Skeletal muscle tissue (tissue), 4 donors: ENCODE measurements around the gene MIF. TPM values are rescaled to one million over a fixed set of nuclear protein-coding genes. Genes with fewer than 3 reads are reported as not detected.
"Not testable (repeated sequence)": the region's sequence is repeated elsewhere in the genome, so short reads cannot be mapped to it uniquely, and the experiment has no call there.

Experiments
- H3K27ac ChIP-seq: one replicate; pipeline ENCODE4 v1.7.0; 2013; ENCODE audit warnings: mild to moderate bottlenecking, low read depth, low read length, inconsistent platforms
- H3K27me3 ChIP-seq, 3 donors: one replicate each; pipeline ENCODE4 v1.7.0; 2013; ENCODE audit warnings: low read length in 3 of 3; ENCODE audit not compliant: control insufficient read depth in 3 of 3, insufficient read depth in 3 of 3
- H3K36me3 ChIP-seq, 3 donors: one replicate each; pipeline ENCODE4 v1.7.0; 2013; ENCODE audit warnings: low read length in 3 of 3; ENCODE audit not compliant: control insufficient read depth in 3 of 3, insufficient read depth in 3 of 3
- H3K4me1 ChIP-seq, 3 donors: one replicate each; pipeline ENCODE4 v1.7.0; 2013; ENCODE audit warnings: low read length in 3 of 3, mild to moderate bottlenecking in 3 of 3; ENCODE audit not compliant: control insufficient read depth in 3 of 3, insufficient read depth in 3 of 3
- H3K4me3 ChIP-seq, 3 donors: one replicate each; pipeline ENCODE4 v1.7.0; 2013; ENCODE audit warnings: low read length in 3 of 3
- H3K9ac ChIP-seq, 3 donors: one replicate each; pipeline ENCODE4 v1.7.0; 2013; ENCODE audit warnings: low read length in 3 of 3, mild to moderate bottlenecking in 3 of 3, moderate library complexity in 2 of 3, low read depth in 1 of 3
- H3K9me3 ChIP-seq, 3 donors: one replicate each; pipeline ENCODE4 v1.7.0; 2013; ENCODE audit warnings: low read length in 3 of 3; ENCODE audit not compliant: control insufficient read depth in 3 of 3
- total RNA-seq: library from RNA; depleted of rRNA; stranded (reverse); fragments of >200 nt; gene quantifications from one replicate; pipeline ENCODE4 v1.2.3, GENCODE V29; 2014
- donor health status: Osteomylitis.

Gene MIF
- total RNA-seq, 1 donor from 2014 or later: 76.7 TPM

GRCh38 chr22:23899042-23899745 lies 5.0 kb downstream of the MIF start:
- H3K4me3 ChIP-seq: no peak overlapping the region
- H3K27me3 ChIP-seq: peaks cover 0 to 4% (median 0%) of the 10 kb centered on the region in 3 donors
- H3K9me3 ChIP-seq: no peaks in the 10 kb centered on the region
- H3K9ac ChIP-seq: no peak overlapping the region
- no peak overlapping the region for H3K27ac ChIP-seq
- peaks cover 15 to 30% (median 16%) of the 10 kb centered on the region in 3 donors for H3K4me1 ChIP-seq
- H3K36me3 ChIP-seq: peaks cover 7 to 10% (median 9%) of the 10 kb centered on the region in 3 donors

GRCh38 chr22:23900227-23900626 lies 6.0 kb downstream of the MIF start:
- not testable (repeated sequence) for H3K4me3 ChIP-seq, H3K27me3 ChIP-seq, H3K27ac ChIP-seq, H3K9me3 ChIP-seq, H3K9ac ChIP-seq
- H3K4me1 ChIP-seq: peaks cover 11 to 27% (median 12%) of the 10 kb centered on the region in 3 donors
- peaks cover 7 to 10% (median 9%) of the 10 kb centered on the region in 3 donors for H3K36me3 ChIP-seq

- Histone ChIP-seq H3K27ac (no peak overlapping the region), H3K27me3 (peaks cover 0 to 18% (median 0%) of the 10 kb centered on the region in 3 donors), H3K9me3 (no peaks in the 10 kb centered on the region), H3K4me3 (no peak overlapping the region), H3K9ac (no peak overlapping the region), H3K36me3 (peaks cover 4 to 6% (median 4%) of the 10 kb centered on the region in 3 donors), H3K4me1 (peaks cover 5 to 19% (median 8%) of the 10 kb centered on the region in 3 donors)
Measured at GRCh38 chr22:23901600-23901999, 7.4 kb downstream of the MIF start.

GRCh38 chr22:23903328-23903971 lies 9.3 kb downstream of the MIF start:
- H3K9ac ChIP-seq: no peak overlapping the region
- H3K4me3 ChIP-seq: no peak overlapping the region
- H3K27me3 ChIP-seq: peaks cover 0 to 23% (median 0%) of the 10 kb centered on the region in 3 donors
- H3K36me3 ChIP-seq: no peaks in the 10 kb centered on the region
- H3K27ac ChIP-seq: no peak overlapping the region
- no peaks in the 10 kb centered on the region for H3K9me3 ChIP-seq
- H3K4me1 ChIP-seq: peaks cover 0 to 11% (median 3%) of the 10 kb centered on the region in 3 donors

GRCh38 chr22:23904573-23905254 lies 10.5 kb downstream of the MIF start:
- Histone ChIP-seq H3K27ac (no peak overlapping the region), H3K9me3 (no peaks in the 10 kb centered on the region), H3K9ac (peak overlapping the region in 1 of 3 donors; percentile 16), H3K27me3 (peaks cover 0 to 23% (median 0%) of the 10 kb centered on the region in 3 donors), H3K36me3 (no peaks in the 10 kb centered on the region), H3K4me1 (peaks cover 3 to 11% (median 3%) of the 10 kb centered on the region in 3 donors), H3K4me3 (no peak overlapping the region)

- Histone ChIP-seq H3K36me3 (no peaks in the 10 kb centered on the region), H3K27me3 (peaks cover 0 to 23% (median 0%) of the 10 kb centered on the region in 3 donors), H3K4me3 (no peak overlapping the region), H3K4me1 (peaks cover 3 to 11% (median 3%) of the 10 kb centered on the region in 3 donors), H3K9ac (no peak overlapping the region), H3K27ac (no peak overlapping the region), H3K9me3 (no peaks in the 10 kb centered on the region)
Measured at GRCh38 chr22:23906641-23907040, 12.5 kb downstream of the MIF start.

- Histone ChIP-seq H3K27me3 (peaks cover 0 to 23% (median 0%) of the 10 kb centered on the region in 3 donors), H3K4me1 (peaks cover 3 to 11% (median 3%) of the 10 kb centered on the region in 3 donors)
Measured at GRCh38 chr22:23907423-23907822, 13.2 kb downstream of the MIF start.

GRCh38 chr22:23908587-23909205 lies 14.5 kb downstream of the MIF start:
- no peak overlapping the region for H3K4me3 ChIP-seq
- peaks cover 9 to 19% (median 11%) of the 10 kb centered on the region in 3 donors for H3K4me1 ChIP-seq
- no peaks in the 10 kb centered on the region for H3K36me3 ChIP-seq
- no peaks in the 10 kb centered on the region for H3K9me3 ChIP-seq
- no peak overlapping the region for H3K27ac ChIP-seq
- H3K9ac ChIP-seq: no peak overlapping the region
- H3K27me3 ChIP-seq: peaks cover 0 to 23% (median 0%) of the 10 kb centered on the region in 3 donors

More at GRCh38 chr22:23907423-23907822, 13.2 kb downstream of the MIF start:
- not testable (repeated sequence) for H3K27ac ChIP-seq, H3K9ac ChIP-seq, H3K36me3 ChIP-seq, H3K9me3 ChIP-seq, H3K4me3 ChIP-seq

- H3K27me3 ChIP-seq: peaks cover 0 to 19% (median 0%) of the 10 kb centered on the region in 3 donors
- no peak overlapping the region for H3K9ac ChIP-seq
- no peak overlapping the region for H3K27ac ChIP-seq
- H3K4me1 ChIP-seq: peaks cover 9 to 19% (median 11%) of the 10 kb centered on the region in 3 donors
- H3K36me3 ChIP-seq: no peaks in the 10 kb centered on the region
- H3K4me3 ChIP-seq: no peak overlapping the region
- H3K9me3 ChIP-seq: no peaks in the 10 kb centered on the region
Measured at GRCh38 chr22:23909296-23909898, 15.2 kb downstream of the MIF start.
